CD14-positive monocyte (primary cell): ENCODE results near the gene PSMA6. TPM values are rescaled to one million over a fixed set of nuclear protein-coding genes. Genes with fewer than 3 reads are reported as not detected.
"Not testable (repeated sequence)": the region's sequence is repeated elsewhere in the genome, so short reads cannot be mapped to it uniquely, and the experiment has no call there.

Experiments
- DNase-seq, 3 donors: peaks; one replicate each; pipeline ENCODE4 v3.0.0-alpha.2; 2011 to 2022
- H2AFZ ChIP-seq: 2 replicates; pipeline ENCODE4 v1.6.0; 2012; ENCODE audit warnings: mild to moderate bottlenecking, low read depth, low read length, inconsistent platforms; ENCODE audit not compliant: insufficient read depth, poor library complexity, severe bottlenecking
- H3K27ac ChIP-seq, 2 donors: 1 replicate in 1 of 2; 2 replicates in 1 of 2; pipeline ENCODE4 v1.5.1; 2012 to 2013; ENCODE audit warnings: low read length in 2 of 2, control low read depth in 1 of 2, inconsistent platforms in 1 of 2, low read depth in 1 of 2, mild to moderate bottlenecking in 1 of 2
- H3K27me3 ChIP-seq, 2 donors: one replicate each; pipeline versions ENCODE4 v1.6.0 to v1.6.1; 2011 to 2013; ENCODE audit warnings: low read length in 2 of 2; ENCODE audit not compliant: control insufficient read depth in 2 of 2, insufficient read depth in 2 of 2
- H3K36me3 ChIP-seq, 2 donors: replicated peaks in 1 of 2; 1 replicate in 1 of 2; 2 replicates in 1 of 2; pipeline versions ENCODE4 v1.5.1 to v1.6.1; 2012 to 2013; ENCODE audit warnings: low read length in 2 of 2, control low read depth in 1 of 2, inconsistent platforms in 1 of 2, mild to moderate bottlenecking in 1 of 2; ENCODE audit not compliant: insufficient read depth in 2 of 2, control insufficient read depth in 1 of 2
- H3K4me1 ChIP-seq, 2 donors: 1 replicate in 1 of 2; 2 replicates in 1 of 2; pipeline versions ENCODE4 v1.5.1 to v1.6.1; 2012 to 2013; ENCODE audit warnings: low read length in 2 of 2, control low read depth in 1 of 2, inconsistent platforms in 1 of 2, mild to moderate bottlenecking in 1 of 2, moderate library complexity in 1 of 2; ENCODE audit not compliant: insufficient read depth in 2 of 2, control insufficient read depth in 1 of 2
- H3K4me2 ChIP-seq: replicated peaks from 2 replicates; pipeline ENCODE3; 2012; ENCODE audit warnings: low read length, moderate library complexity, mild to moderate bottlenecking; ENCODE audit not compliant: poor library complexity, severe bottlenecking; ENCODE audit errors: extremely low read depth
- H3K4me3 ChIP-seq, 3 experiments: fragments of 200-600 bp in 1 of 3; sonication (generic) in 1 of 3; replicated peaks in 1 of 3; 1 replicate in 2 of 3; 2 replicates in 1 of 3; pipeline ENCODE4 v1.5.1; 2011 to 2013; ENCODE audit warnings: low read length in 3 of 3, mild to moderate bottlenecking in 3 of 3, control low read depth in 2 of 3, low read depth in 2 of 3, inconsistent platforms in 1 of 3, moderate library complexity in 1 of 3
- H3K79me2 ChIP-seq: 2 replicates; pipeline ENCODE4 v1.6.0; 2012; ENCODE audit warnings: mild to moderate bottlenecking, control low read depth, inconsistent platforms, low read length, moderate library complexity; ENCODE audit not compliant: insufficient read depth
- H3K9ac ChIP-seq: 2 replicates; pipeline ENCODE4 v1.6.0; 2017; ENCODE audit warnings: low read length, mild to moderate bottlenecking; ENCODE audit not compliant: insufficient read depth, poor library complexity, severe bottlenecking
- H3K9me3 ChIP-seq, 2 donors: replicated peaks in 1 of 2; 1 replicate in 1 of 2; 2 replicates in 1 of 2; pipeline versions ENCODE4 v1.5.1 to v1.6.1; 2012 to 2013; ENCODE audit warnings: low read length in 2 of 2, control low read depth in 1 of 2; ENCODE audit not compliant: control insufficient read depth in 1 of 2, insufficient read depth in 1 of 2
- H4K20me1 ChIP-seq: 2 replicates; pipeline ENCODE4 v1.6.0; 2012; ENCODE audit warnings: mild to moderate bottlenecking, low read length, control low read depth, moderate library complexity; ENCODE audit not compliant: insufficient read depth
- H3K27ac Mint-ChIP-seq, 7 donors: one replicate each; pipeline ENCODE4 v1.8.0; 2020; ENCODE audit warnings: mild to moderate bottlenecking in 7 of 7, mixed read lengths in 7 of 7, moderate library complexity in 6 of 7, inconsistent platforms in 2 of 7
- H3K27me3 Mint-ChIP-seq, 3 donors: one replicate each; pipeline ENCODE4 v1.8.0; 2021 to 2022; ENCODE audit warnings: low read depth in 3 of 3, mild to moderate bottlenecking in 3 of 3, mixed read lengths in 3 of 3, moderate library complexity in 3 of 3, inconsistent platforms in 1 of 3
- H3K36me3 Mint-ChIP-seq, 2 donors: one replicate each; pipeline ENCODE4 v1.8.0; 2020; ENCODE audit warnings: mixed read lengths in 2 of 2, inconsistent platforms in 1 of 2, mild to moderate bottlenecking in 1 of 2
- H3K4me1 Mint-ChIP-seq: one replicate; pipeline ENCODE4 v1.8.0; 2020; ENCODE audit warnings: mild to moderate bottlenecking, mixed read lengths
- H3K4me3 Mint-ChIP-seq, 2 donors: one replicate each; pipeline ENCODE4 v1.8.0; 2020; ENCODE audit warnings: mild to moderate bottlenecking in 2 of 2, mixed read lengths in 2 of 2, moderate library complexity in 1 of 2
- H3K9me3 Mint-ChIP-seq, 7 donors: one replicate each; pipeline ENCODE4 v1.8.0; 2020 to 2022; ENCODE audit warnings: mixed read lengths in 7 of 7, mild to moderate bottlenecking in 6 of 7, moderate library complexity in 6 of 7, inconsistent platforms in 2 of 7
- WGBS: methylation state at CpG from one replicate; pipeline ENCODE4 v1.1.5; 2013; ENCODE audit warnings: missing lambda C conversion rate; ENCODE audit not compliant: insufficient coverage; 5-methylcytosine and 5-hydroxymethylcytosine counted together
- intact Hi-C, 2 donors: fragments of 100-400 bp; cut with micrococcal nuclease; formaldehyde crosslinking; loops; one replicate each; pipeline versions ENCODE4 v1.15.0 to v1.15.1; 2023
- polyA plus RNA-seq, 3 donors: library from polyadenylated mRNA; depleted of rRNA in 1 of 3; unstranded in 2 of 3; stranded (reverse) in 1 of 3; fragments of 300-500 nt in 2 of 3; fragments of >200 nt in 1 of 3; fragmentation: Illumina TruSeq in 2 of 3; gene quantifications; 1 replicate in 2 of 3; 2 replicates in 1 of 3; pipeline ENCODE4 v1.2.3, GENCODE V29; 2012 to 2021
- TF ChIP-seq, protein P1 (sequence below): fragments of 200-600 bp; IDR thresholded peaks from one replicate; pipeline ENCODE4 v1.8.0; 2022; ENCODE audit warnings: antibody characterized with exemption, mild to moderate bottlenecking

PSMA6 gene
- polyA plus RNA-seq, 3 donors, result 144 to 572 (median 480) TPM

DNA sequence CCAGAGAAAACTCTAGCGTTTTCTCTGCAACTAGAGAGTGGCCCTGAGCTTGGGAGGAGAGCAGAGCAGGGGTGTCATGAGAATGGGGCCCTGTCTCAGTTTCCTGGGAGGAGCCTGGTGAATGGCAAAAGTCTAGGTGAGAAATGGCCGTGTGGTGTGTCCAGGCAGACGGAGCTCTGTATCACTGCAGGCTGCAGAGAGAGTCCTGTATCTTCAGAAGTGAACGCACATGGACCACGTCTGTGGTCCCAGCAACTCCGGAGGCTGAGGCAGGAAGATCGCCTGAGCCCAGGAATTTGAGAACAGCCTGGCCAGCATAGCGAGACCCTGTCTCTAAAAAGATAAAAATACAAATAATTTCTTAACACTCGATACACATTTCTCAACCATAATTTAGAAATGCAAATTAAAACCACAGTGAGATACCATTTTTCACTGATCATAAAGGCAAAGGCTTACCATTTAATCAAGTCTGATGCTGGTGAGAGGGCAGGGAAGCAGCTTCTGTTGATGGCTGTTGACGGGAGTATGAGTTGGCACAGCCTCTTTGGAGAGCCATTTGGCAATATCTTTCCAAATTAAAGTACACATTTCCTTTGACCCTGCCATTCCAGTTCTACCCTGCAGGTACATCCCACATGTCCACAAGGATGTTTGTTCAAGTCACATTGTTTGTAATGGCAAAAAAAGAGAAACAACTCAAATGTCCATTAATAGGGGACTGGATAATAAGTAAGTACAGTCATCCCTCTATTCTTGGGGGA, 61.4 kb downstream of the PSMA6 start:
- no peak overlapping the region for H3K27ac Mint-ChIP-seq
- TF ChIP-seq, protein P1, sequence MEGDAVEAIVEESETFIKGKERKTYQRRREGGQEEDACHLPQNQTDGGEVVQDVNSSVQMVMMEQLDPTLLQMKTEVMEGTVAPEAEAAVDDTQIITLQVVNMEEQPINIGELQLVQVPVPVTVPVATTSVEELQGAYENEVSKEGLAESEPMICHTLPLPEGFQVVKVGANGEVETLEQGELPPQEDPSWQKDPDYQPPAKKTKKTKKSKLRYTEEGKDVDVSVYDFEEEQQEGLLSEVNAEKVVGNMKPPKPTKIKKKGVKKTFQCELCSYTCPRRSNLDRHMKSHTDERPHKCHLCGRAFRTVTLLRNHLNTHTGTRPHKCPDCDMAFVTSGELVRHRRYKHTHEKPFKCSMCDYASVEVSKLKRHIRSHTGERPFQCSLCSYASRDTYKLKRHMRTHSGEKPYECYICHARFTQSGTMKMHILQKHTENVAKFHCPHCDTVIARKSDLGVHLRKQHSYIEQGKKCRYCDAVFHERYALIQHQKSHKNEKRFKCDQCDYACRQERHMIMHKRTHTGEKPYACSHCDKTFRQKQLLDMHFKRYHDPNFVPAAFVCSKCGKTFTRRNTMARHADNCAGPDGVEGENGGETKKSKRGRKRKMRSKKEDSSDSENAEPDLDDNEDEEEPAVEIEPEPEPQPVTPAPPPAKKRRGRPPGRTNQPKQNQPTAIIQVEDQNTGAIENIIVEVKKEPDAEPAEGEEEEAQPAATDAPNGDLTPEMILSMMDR, result no peak
- peaks cover 25 to 27% of the 10 kb centered on the region in 2 donors for H3K4me1 ChIP-seq
- H3K36me3 Mint-ChIP-seq, result no peaks in the 10 kb centered on the region
- no peaks in the 10 kb centered on the region for H3K27me3 ChIP-seq
- H3K27ac ChIP-seq, result no peak overlapping the region
- peak overlapping the region in 1 of 2 donors; percentile 8 for H3K4me3 Mint-ChIP-seq
- H3K36me3 ChIP-seq, result no peaks in the 10 kb centered on the region
- peak in 1 of 3 donors; percentile 12 for DNase-seq
- H3K4me3 ChIP-seq, result peak overlapping the region in 1 of 3 experiments; percentile 64
- no peak overlapping the region for H3K4me2 ChIP-seq
- no peaks in the 10 kb centered on the region for H3K9me3 ChIP-seq
- H3K27me3 Mint-ChIP-seq, result peaks cover 0 to 3% (median 2%) of the 10 kb centered on the region in 3 donors
- no peak overlapping the region for H3K9ac ChIP-seq
- 51% methylated on average over 8 of the region's 10 CpGs for WGBS
- no peaks in the 10 kb centered on the region for H4K20me1 ChIP-seq
- peaks cover 0 to 3% (median 0%) of the 10 kb centered on the region in 7 donors for H3K9me3 Mint-ChIP-seq
- no peaks in the 10 kb centered on the region for H3K79me2 ChIP-seq
- peaks cover 38% of the 10 kb centered on the region for H3K4me1 Mint-ChIP-seq
- intact Hi-C loops, result no loop called here
- no peak overlapping the region for H2AFZ ChIP-seq

DNA sequence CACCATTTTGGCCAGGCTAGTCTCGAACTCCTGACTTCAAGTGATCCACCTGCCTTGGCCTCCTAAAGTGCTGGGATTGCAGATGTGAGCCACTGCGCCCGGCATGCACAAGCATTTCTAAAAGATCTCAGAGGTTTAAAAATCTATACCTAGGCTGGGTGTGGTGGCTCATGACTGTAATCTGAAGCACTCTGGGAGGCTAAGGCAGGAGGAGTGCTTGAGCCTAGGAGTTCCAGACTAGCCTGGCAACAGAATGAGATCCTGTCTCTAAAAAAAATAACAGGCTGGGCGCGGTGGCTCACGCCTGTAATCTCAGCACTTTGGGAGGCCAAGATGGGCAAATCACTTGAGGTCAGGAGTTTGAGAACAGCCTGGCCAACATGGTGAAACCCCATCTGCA, 63.1 kb downstream of the PSMA6 start:
- H3K9me3 Mint-ChIP-seq, H3K79me2 ChIP-seq, H3K27me3 Mint-ChIP-seq, intact Hi-C loops, H3K4me3 ChIP-seq, H3K9me3 ChIP-seq, H3K9ac ChIP-seq, H3K27ac ChIP-seq, H4K20me1 ChIP-seq, DNase-seq, H3K4me3 Mint-ChIP-seq, H3K36me3 ChIP-seq, H3K36me3 Mint-ChIP-seq, H3K4me2 ChIP-seq, H3K27me3 ChIP-seq, H2AFZ ChIP-seq: not testable (repeated sequence)
- H3K27ac Mint-ChIP-seq, result peak overlapping the region in 1 of 7 donors; percentile 75
- peaks cover 34% of the 10 kb centered on the region for H3K4me1 Mint-ChIP-seq
- 100% methylated on average over 2 of the region's 6 CpGs for WGBS
- peaks cover 25 to 27% of the 10 kb centered on the region in 2 donors for H3K4me1 ChIP-seq
